HG03280 (cell line): ENCODE data around the gene ROBO4.

Experiments used
- ATAC-seq: cut with Tn5 transposase; IDR thresholded peaks from one replicate; pipeline ENCODE4 v1.9.1; 2021; ENCODE audit warnings: mild to moderate bottlenecking, moderate library complexity; ENCODE audit not compliant: unreplicated experiment

ROBO4 gene

DNA sequence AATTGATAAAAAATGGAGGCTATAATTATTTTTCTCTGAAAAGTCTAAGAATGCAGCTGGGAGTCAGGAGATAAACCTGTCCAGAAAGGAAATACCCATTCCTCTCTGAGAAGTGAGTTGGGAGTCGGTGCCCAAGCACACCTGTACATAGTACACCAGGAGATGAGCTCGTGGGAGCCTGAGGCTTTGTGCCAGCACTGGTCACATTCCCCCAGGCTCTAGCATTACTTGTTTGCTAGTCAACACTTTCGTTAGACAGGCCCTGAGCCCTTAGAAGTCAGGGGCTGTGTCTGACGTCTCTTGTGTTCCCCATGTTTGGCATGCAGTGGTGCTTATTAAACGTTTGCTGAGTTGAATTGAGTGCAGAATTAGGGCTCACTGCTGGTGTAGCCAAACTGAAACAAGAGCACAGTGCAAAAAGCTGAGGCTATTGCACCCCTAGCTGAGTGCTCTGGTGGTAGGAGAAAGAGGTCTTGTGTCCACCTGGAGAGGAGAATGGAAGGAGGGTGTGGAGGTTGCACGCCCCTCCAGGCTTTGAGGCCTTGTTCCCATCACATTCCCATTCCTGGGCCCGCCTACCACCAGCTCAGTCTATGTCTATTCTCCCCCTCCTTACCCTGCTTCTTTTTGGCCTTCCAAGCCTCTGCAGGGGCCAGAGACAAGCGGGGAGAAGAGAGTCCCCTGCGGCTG lies 6.8 kb downstream of the ROBO4 start:
- ATAC-seq = no peak

GRCh38 chr11:124890151-124890550 lies 7.5 kb downstream of the ROBO4 start:
- ATAC-seq = no peak

GRCh38 chr11:124889191-124890091 lies 8.2 kb downstream of the ROBO4 start:
- no peak for ATAC-seq

GRCh38 chr11:124887667-124888013 lies 10.0 kb downstream of the ROBO4 start:
- ATAC-seq = no peak

DNA sequence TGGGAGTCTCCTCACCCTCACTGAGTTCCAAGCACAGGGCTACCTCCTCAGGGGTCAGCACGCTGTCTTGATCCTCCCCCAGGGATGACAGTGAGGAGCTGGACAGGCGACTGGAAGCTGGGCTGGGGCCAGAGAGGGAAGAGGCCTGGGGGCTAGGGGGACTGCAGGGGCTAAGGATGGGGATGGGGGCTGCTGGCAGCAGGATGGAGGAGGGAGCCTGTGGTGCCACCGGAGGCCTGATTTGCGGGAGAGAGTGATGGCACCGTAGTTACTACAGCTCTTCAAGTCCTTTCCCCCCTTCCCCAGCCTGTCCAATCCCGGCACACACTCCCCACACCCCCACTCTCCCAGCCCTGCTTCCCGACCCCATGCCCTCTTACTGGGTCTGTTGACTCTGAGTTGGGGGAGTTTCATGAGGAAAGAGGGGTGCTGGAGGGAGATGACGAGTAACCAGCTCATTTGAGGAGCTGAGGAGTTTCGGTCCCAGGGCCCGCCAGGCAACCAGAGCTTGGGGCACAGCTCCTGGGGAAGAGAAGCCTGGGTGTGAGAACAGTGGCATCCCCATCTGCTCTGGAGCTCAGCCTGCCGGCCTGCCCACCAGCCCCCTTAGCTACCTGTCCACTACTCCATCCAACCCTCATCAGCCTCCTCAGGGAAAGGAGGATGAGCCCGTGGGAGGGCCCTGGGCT lies 10.5 kb downstream of the ROBO4 start:
- ATAC-seq = no peak

DNA sequence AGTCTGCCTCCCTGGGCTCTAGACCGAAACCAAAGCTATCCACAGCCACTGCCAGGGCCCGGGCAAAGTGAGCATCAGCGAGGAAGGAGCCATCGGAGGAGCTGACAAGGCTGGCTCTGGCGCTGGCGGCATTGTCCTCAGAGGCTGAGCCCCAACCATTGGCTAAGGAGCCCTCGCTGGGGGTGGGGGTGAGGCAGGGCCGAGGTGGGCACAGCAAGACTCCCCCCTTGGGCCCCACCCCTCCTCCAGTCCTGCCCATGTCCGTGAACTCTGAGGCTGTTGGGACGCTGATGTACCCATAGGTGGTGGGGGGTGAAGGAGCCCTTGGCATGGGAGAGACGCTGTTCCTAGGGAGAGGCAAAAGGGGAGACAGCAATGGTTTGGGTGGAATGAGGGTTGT lies 11.2 kb downstream of the ROBO4 start:
- ATAC-seq = no peak

GRCh38 chr11:124884869-124885479 lies 12.7 kb downstream of the ROBO4 start:
- no peak for ATAC-seq

- no peak for ATAC-seq
Observed at GRCh38 chr11:124884340-124884739, 13.3 kb downstream of the ROBO4 start.

DNA sequence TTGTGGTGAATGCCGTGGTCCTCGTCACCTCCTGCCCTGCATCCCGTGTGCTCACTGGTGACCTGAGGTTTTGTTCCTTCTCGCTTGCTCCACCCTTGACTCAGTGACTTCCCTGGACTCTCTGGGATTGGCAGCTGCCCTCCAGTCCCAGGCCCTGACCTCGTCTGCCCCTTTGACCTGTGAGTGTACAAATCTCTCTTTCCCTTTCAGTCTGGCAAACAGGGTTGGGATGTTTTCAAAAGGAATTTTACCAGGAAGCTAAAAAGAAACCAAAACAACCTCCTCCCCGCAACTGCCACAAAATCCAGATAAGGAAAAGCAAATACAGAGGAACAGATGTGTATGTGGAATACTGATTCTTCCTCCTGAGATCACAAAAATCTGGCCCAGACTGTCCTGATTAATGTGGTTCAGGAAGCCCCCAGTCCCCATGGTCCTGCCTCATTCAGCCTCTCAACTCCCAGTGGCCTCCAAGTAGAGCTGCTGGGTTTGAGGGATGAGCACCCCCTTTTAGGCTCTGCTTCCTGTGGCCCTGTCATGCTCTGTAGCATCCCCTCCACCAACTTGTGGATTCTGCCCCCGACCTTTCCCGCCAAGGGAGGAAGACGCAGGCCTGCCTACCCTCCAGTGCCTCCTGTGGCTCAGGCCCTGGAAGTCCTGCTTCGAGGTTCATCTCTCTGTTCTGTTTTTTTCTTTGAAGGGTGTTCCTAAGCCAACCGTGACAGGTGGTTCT lies 15.2 kb downstream of the ROBO4 start:
- no peak for ATAC-seq

DNA sequence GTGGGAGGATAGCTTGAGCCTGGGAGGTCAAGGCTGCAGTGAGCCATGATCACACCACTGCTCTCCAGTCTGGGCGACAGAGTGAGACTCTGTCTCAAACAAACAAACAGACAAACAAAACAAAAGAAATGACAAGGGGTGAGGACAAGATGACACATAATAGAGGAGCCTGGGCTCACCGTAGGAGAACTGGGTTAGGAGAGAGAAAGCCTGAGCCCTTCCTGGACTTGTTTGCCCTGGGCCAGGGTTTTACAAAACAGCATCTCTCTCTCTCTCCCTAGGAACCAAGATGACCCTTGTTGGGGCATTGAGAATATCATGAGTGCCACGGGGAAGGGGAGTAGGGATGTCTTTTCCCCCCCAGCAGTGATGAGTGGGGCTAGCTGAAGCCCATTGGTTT lies 16.7 kb downstream of the ROBO4 start:
- no peak for ATAC-seq

DNA sequence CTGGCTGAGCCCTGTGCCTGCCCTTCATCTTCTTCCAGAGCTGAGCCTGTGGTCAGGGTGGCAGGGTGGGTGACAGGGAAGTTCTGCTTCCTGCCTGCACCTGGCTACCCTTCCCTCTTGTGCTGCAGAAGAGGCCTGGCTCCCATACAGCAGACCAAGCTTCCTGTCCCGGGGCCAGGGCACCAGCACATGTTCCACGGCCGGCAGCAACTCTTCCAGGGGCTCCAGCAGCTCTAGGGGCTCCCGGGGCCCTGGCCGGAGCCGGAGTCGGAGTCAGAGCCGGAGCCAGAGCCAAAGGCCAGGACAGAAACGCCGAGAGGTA lies 17.4 kb downstream of the ROBO4 start:
- no peak for ATAC-seq

DNA sequence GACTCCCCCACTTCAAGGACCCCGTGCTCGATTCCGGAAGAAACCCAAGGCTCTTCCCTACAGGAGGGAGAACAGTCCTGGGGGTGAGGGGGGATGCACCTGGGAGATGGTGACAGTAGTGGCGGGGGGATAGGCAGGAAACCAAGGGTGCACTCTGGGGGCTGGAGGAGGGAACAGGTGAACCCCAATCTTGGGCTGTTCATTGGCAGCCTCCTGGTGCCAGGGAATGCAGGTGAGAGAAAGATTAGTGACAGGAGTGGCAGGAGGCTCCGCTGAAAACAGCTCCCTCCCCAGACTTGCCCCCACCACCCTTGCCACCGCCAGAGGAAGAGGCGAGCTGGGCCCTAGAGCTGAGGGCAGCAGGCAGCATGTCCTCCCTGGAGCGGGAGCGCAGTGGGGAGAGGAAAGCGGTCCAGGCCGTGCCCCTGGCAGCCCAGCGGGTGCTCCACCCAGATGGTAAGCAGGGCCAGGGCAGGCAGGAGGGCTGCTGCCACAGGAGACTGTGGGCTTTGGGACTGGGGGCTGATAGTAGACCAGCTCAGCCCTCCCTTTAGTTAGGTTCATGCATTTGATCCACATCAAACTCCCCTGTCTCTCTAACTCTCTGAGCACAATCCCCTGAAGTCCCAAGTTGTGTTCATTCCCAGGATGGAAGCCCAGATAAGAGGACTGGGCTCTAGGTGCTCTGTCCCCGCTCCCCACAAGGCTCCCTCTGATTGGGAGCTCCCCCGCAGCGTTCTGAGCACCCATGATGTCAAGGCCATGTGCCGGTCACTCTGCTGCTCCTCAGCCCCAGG lies 18.0 kb downstream of the ROBO4 start:
- ATAC-seq = no peak

GRCh38 chr11:124878759-124879492 lies 18.7 kb downstream of the ROBO4 start:
- no peak for ATAC-seq

DNA sequence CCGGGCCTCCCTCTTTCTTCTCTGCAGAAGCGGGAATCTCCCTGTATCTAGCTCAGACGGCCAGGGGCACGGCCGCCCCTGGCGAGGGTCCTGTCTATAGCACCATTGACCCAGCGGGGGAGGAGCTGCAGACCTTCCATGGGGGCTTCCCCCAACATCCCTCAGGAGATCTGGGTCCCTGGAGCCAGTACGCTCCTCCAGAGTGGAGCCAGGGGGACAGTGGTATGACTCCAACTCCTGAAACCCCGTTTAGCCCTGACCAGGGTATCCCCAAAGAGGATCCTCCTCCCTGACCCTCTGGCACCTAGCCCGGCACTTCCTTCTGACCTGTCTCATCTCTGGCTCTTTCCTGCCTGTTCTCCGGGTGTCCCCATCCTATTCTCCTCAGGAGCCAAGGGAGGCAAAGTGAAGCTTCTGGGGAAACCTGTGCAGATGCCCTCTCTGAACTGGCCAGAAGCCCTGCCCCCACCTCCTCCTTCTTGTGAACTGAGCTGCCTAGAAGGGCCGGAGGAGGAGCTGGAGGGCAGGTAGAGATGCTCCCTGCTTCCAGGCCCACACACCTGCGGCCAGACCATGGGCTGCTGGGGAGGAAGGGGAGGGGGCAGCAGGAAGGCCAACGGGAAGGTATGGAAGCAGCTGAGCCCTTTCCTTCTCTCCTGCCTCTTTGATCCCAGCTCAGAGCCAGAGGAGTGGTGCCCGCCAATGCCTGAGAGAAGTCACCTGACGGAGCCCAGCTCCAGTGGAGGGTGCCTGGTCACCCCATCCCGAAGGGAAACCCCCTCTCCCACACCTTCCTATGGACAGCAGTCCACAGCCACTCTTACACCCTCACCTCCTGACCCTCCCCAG lies 19.5 kb downstream of the ROBO4 start:
- ATAC-seq = no peak

- no peak for ATAC-seq
Observed at GRCh38 chr11:124877631-124877909, 20.1 kb downstream of the ROBO4 start.

DNA sequence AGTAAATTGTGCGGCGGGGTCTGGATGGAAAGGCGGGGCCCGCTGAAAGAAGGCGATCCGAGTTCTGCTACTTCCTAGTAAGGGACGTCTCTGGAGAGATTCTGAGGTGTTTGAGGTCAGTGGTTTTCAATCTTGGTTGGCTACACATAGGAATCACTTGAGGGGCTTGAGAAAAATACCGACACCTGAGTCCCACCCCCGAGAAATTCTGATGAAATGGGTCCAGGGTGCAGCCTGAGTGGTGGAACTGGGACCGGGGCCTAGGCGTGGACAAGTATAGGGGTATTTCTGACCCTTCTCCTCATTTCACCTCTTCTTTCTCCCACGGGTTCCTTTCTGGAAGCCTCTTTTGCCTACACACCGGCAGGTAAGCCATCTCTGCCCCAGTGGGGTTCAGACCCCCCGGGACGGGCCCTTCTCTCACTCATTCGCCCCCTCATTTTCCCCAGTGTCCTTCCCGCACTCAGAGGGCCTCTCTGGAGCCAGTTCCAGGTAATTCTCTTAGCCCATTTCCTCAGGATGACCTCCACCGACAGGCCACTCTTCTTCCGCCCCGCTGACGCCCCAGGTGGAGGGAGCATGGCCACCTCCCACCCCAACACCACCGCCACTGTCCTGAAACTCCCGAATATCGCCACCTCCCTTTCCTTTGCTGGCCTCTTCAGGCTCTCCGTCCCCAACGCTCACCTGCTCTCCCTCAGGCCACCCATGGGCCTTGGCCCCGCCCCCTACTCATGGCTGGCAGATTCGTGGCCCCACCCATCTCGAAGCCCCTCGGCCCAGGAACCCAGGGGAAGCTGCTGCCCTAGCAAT lies 20.6 kb downstream of the ROBO4 start:
- no peak for ATAC-seq

GRCh38 chr11:124875943-124876817 lies 21.5 kb downstream of the ROBO4 start:
- peak; percentile 91 for ATAC-seq
